H9 (cell line): ENCODE data around the gene ADORA3. TPM values are rescaled to one million over a fixed set of nuclear protein-coding genes. Genes with fewer than 3 reads are reported as not detected.
A peak's percentile ranks its signal among the peaks of the same experiment; 100 is the strongest.

Source experiments
- DNase-seq: peaks from one replicate; pipeline ENCODE4 v3.0.0-alpha.2; 2017
- H2AFZ ChIP-seq: one replicate; pipeline ENCODE4 v1.6.1; 2013; ENCODE audit warnings: mild to moderate bottlenecking, low read length, control low read depth, moderate library complexity
- H2AK5ac ChIP-seq: 2 replicates; pipeline ENCODE4 v1.6.1; 2013; ENCODE audit warnings: low read length, control low read depth, mixed read lengths; ENCODE audit not compliant: insufficient read length
- H2BK120ac ChIP-seq: one replicate; pipeline ENCODE4 v1.6.1; 2013; ENCODE audit warnings: low read depth, mild to moderate bottlenecking, low read length, control low read depth, inconsistent platforms; ENCODE audit not compliant: poor library complexity, severe bottlenecking
- H2BK12ac ChIP-seq: 2 replicates; pipeline ENCODE4 v1.6.1; 2013; ENCODE audit warnings: low read length, control low read depth, mixed read lengths, low read depth; ENCODE audit not compliant: insufficient read length
- H2BK15ac ChIP-seq: 2 replicates; pipeline ENCODE4 v1.6.1; 2013; ENCODE audit warnings: low read depth, low read length, control low read depth
- H2BK20ac ChIP-seq: one replicate; pipeline ENCODE4 v1.6.1; 2013; ENCODE audit warnings: low read depth, mild to moderate bottlenecking, low read length, control low read depth, inconsistent platforms; ENCODE audit not compliant: poor library complexity, severe bottlenecking
- H2BK5ac ChIP-seq: 2 replicates; pipeline ENCODE4 v1.6.1; 2013; ENCODE audit warnings: low read length, control low read depth, mixed read lengths; ENCODE audit not compliant: insufficient read length
- H3K14ac ChIP-seq: 2 replicates; pipeline ENCODE4 v1.6.1; 2013; ENCODE audit warnings: low read length, control low read depth; ENCODE audit not compliant: insufficient read depth
- H3K18ac ChIP-seq: 2 replicates; pipeline ENCODE4 v1.6.1; 2013; ENCODE audit warnings: low read depth, mild to moderate bottlenecking, mixed read lengths, low read length, control low read depth; ENCODE audit not compliant: insufficient read length
- H3K23ac ChIP-seq: 2 replicates; pipeline ENCODE4 v1.6.1; 2013; ENCODE audit warnings: low read length, control low read depth, mixed read lengths, low read depth; ENCODE audit not compliant: insufficient read length
- H3K23me2 ChIP-seq: 2 replicates; pipeline ENCODE4 v1.6.1; 2013; ENCODE audit warnings: low read depth, mild to moderate bottlenecking, mixed read lengths, low read length, control low read depth; ENCODE audit not compliant: insufficient read length, poor library complexity, severe bottlenecking
- H3K27ac ChIP-seq: 2 replicates; pipeline ENCODE4 v1.5.1; 2013; ENCODE audit warnings: low read length, control low read depth, mixed read lengths, low read depth; ENCODE audit not compliant: insufficient read length
- H3K27me3 ChIP-seq: 2 replicates; pipeline ENCODE4 v1.6.1; 2013; ENCODE audit warnings: low read length, control low read depth, inconsistent platforms; ENCODE audit not compliant: insufficient read depth
- H3K4ac ChIP-seq: 2 replicates; pipeline ENCODE4 v1.6.1; 2013; ENCODE audit warnings: low read depth, mild to moderate bottlenecking, control low read depth, inconsistent platforms, low read length, moderate library complexity
- H3K4me1 ChIP-seq: 2 replicates; pipeline ENCODE4 v1.6.1; 2013; ENCODE audit warnings: low read length, control low read depth, inconsistent platforms; ENCODE audit not compliant: insufficient read depth
- H3K4me2 ChIP-seq: 2 replicates; pipeline ENCODE4 v1.6.1; 2013; ENCODE audit warnings: low read length, control low read depth, mixed read lengths; ENCODE audit not compliant: insufficient read length, insufficient read depth
- H3K56ac ChIP-seq: 2 replicates; pipeline ENCODE4 v1.6.1; 2013; ENCODE audit warnings: low read depth, mild to moderate bottlenecking, mixed read lengths, low read length, control low read depth; ENCODE audit not compliant: insufficient read length
- H3K79me1 ChIP-seq: 2 replicates; pipeline ENCODE4 v1.6.1; 2013; ENCODE audit warnings: low read depth, mild to moderate bottlenecking, moderate library complexity, low read length, control low read depth, inconsistent platforms; ENCODE audit not compliant: insufficient read depth, poor library complexity, severe bottlenecking
- H3K79me2 ChIP-seq: 2 replicates; pipeline ENCODE4 v1.6.1; 2013; ENCODE audit warnings: low read length, control low read depth, inconsistent platforms; ENCODE audit not compliant: insufficient read depth
- H3K9ac ChIP-seq: 2 replicates; pipeline ENCODE4 v1.6.1; 2013; ENCODE audit warnings: low read length, control low read depth, mixed read lengths; ENCODE audit not compliant: insufficient read length; ENCODE audit errors: extremely low read depth
- H3K9me3 ChIP-seq: one replicate; pipeline ENCODE4 v1.6.1; 2013; ENCODE audit warnings: low read depth, low read length, inconsistent platforms; ENCODE audit not compliant: control insufficient read depth
- H3T11ph ChIP-seq: one replicate; pipeline ENCODE4 v1.6.1; 2013; ENCODE audit warnings: mild to moderate bottlenecking, low read length, control low read depth, inconsistent platforms
- H4K20me1 ChIP-seq: one replicate; pipeline ENCODE4 v1.6.1; 2013; ENCODE audit not compliant: control insufficient read depth, insufficient read length, insufficient read depth
- H4K5ac ChIP-seq: 2 replicates; pipeline ENCODE4 v1.6.1; 2013; ENCODE audit warnings: low read depth, mild to moderate bottlenecking, mixed read lengths, low read length, control low read depth; ENCODE audit not compliant: insufficient read length
- H4K8ac ChIP-seq: replicated peaks from 2 replicates; pipeline ENCODE4 v1.6.1; 2013; ENCODE audit warnings: low read length, control low read depth, mixed read lengths, low read depth; ENCODE audit not compliant: insufficient read length
- H4K91ac ChIP-seq: 2 replicates; pipeline ENCODE4 v1.6.1; 2013; ENCODE audit warnings: low read depth, mild to moderate bottlenecking, moderate library complexity, mixed read lengths, low read length, control low read depth; ENCODE audit not compliant: insufficient read length
- H3K27ac Mint-ChIP-seq, 3 experiments: 2 replicates in 2 of 3; 3 replicates in 1 of 3; pipeline ENCODE4 v1.8.0; 2020 to 2021; ENCODE audit warnings: mixed read lengths in 3 of 3, mild to moderate bottlenecking in 1 of 3, moderate library complexity in 1 of 3
- H3K27me3 Mint-ChIP-seq: 2 replicates; pipeline ENCODE4 v1.8.0; 2021; ENCODE audit warnings: low read depth, mild to moderate bottlenecking, moderate library complexity, mixed read lengths
- H3K36me3 Mint-ChIP-seq, 3 experiments: 2 replicates in 2 of 3; 3 replicates in 1 of 3; pipeline ENCODE4 v1.8.0; 2020 to 2021; ENCODE audit warnings: low read depth in 3 of 3, mixed read lengths in 3 of 3; ENCODE audit not compliant: insufficient read depth in 1 of 3
- H3K4me1 Mint-ChIP-seq, 2 experiments: 2 replicates each; pipeline ENCODE4 v1.8.0; 2020; ENCODE audit warnings: mixed read lengths in 2 of 2
- H3K4me3 Mint-ChIP-seq, 2 experiments: 2 replicates in 1 of 2; 3 replicates in 1 of 2; pipeline ENCODE4 v1.8.0; 2020 to 2021; ENCODE audit warnings: mild to moderate bottlenecking in 2 of 2, mixed read lengths in 2 of 2, moderate library complexity in 1 of 2
- H3K9me3 Mint-ChIP-seq, 2 experiments: 2 replicates in 1 of 2; 3 replicates in 1 of 2; pipeline ENCODE4 v1.8.0; 2020; ENCODE audit warnings: mild to moderate bottlenecking in 2 of 2, mixed read lengths in 2 of 2, moderate library complexity in 1 of 2
- WGBS: extraction: QIAGEN DNeasy Blood & Tissue Kit; methylation state at CpG from one replicate; pipeline ENCODE4 v1.1.7; 2013; ENCODE audit warnings: missing lambda C conversion rate, low lambda C conversion rate, mixed read lengths; ENCODE audit not compliant: insufficient read length; ENCODE audit errors: extremely low coverage; 5-methylcytosine and 5-hydroxymethylcytosine counted together
- total RNA-seq: library from RNA; stranded (reverse); gene quantifications from 2 replicates; pipeline ENCODE4 v1.2.1, GENCODE V29; 2021
- TF ChIP-seq, protein P1 (sequence below): fragments of 200-600 bp; sonication (generic); conservative IDR thresholded peaks from 3 replicates; pipeline ENCODE4 v1.8.0; 2021; ENCODE audit warnings: antibody characterized with exemption, mild to moderate bottlenecking

Gene ADORA3
- total RNA-seq, 1 experiment from 2014 or later: not detected

DNA sequence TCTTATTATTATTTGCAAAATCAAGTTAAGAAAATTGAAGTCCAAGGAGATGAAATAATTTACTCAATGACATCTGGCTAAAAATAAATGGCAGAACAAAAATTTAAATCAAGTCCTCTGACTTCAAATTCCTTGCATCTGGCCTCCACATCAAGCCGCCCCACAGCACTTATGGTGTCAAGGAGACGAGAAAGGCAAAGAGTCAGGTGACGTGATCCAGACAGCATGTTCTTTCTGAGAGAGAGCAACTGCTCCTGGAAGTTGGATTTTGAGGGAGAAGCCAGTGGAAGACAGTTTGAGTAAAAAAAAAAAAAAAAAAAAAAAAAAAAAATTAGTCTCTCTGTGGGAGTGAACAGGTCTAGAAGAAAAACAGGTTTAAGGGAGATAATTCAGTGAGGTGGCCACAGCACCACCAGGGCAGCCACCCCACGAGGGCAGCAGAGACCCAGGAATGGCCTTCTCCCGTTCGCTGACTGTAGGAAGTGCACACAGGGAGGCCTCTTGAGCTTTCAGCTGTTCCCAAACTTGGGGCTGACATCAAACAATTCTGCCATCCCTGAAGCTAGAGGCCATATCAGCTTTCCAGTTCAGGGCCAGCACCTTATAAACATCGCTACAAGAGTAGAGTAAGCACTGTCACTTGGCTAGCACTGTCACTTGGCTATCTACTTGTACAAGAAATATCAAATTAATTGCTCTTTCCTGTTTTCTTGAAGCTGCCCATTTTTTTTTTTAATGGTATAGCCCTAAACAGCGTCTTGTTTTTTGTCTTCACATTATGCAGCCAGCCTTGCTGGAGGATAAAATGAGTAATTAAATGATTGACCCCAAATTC, 21.8 kb downstream of the ADORA3 start:
- Histone ChIP-seq H3K79me2 (no peaks in the 10 kb centered on the region), H2BK12ac (no peak overlapping the region), H2BK20ac (no peak overlapping the region), H2BK120ac (no peak overlapping the region), H3K4ac (no peak overlapping the region), H4K91ac (no peak overlapping the region), H4K5ac (no peak overlapping the region), H4K20me1 (no peaks in the 10 kb centered on the region), H3K27ac (no peak overlapping the region), H3T11ph (no peak overlapping the region), H3K27me3 (no peaks in the 10 kb centered on the region), H3K23me2 (no peaks in the 10 kb centered on the region), H3K4me2 (no peak overlapping the region), H2AFZ (no peak overlapping the region), H3K14ac (no peak overlapping the region), H2BK5ac (no peak overlapping the region), H2BK15ac (no peak overlapping the region), H3K79me1 (no peaks in the 10 kb centered on the region), H2AK5ac (no peak overlapping the region), H3K4me1 (no peaks in the 10 kb centered on the region), H4K8ac (no peak overlapping the region), H3K56ac (no peak overlapping the region), H3K18ac (no peak overlapping the region), H3K9ac (no peak overlapping the region), H3K9me3 (no peaks in the 10 kb centered on the region), H3K23ac (no peak overlapping the region)
- peak; percentile 79 for DNase-seq
- TF ChIP-seq, protein P1, sequence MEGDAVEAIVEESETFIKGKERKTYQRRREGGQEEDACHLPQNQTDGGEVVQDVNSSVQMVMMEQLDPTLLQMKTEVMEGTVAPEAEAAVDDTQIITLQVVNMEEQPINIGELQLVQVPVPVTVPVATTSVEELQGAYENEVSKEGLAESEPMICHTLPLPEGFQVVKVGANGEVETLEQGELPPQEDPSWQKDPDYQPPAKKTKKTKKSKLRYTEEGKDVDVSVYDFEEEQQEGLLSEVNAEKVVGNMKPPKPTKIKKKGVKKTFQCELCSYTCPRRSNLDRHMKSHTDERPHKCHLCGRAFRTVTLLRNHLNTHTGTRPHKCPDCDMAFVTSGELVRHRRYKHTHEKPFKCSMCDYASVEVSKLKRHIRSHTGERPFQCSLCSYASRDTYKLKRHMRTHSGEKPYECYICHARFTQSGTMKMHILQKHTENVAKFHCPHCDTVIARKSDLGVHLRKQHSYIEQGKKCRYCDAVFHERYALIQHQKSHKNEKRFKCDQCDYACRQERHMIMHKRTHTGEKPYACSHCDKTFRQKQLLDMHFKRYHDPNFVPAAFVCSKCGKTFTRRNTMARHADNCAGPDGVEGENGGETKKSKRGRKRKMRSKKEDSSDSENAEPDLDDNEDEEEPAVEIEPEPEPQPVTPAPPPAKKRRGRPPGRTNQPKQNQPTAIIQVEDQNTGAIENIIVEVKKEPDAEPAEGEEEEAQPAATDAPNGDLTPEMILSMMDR: peak; percentile 88
- H3K4me1 Mint-ChIP-seq: no peaks in the 10 kb centered on the region
- no peaks in the 10 kb centered on the region; the same call in 1 of the 2 replicates for H3K27me3 Mint-ChIP-seq
- H3K9me3 Mint-ChIP-seq: no peaks in the 10 kb centered on the region
- WGBS: no CpG with 5 or more reads among the region's 8 CpGs
- no peaks in the 10 kb centered on the region for H3K36me3 Mint-ChIP-seq
- no peak overlapping the region; a peak in 1 of 7 replicates for H3K27ac Mint-ChIP-seq
- no peak overlapping the region for H3K4me3 Mint-ChIP-seq
